ENCODE measurements around the gene EFCAB9. TPM values are rescaled to one million over a fixed set of nuclear protein-coding genes. Genes with fewer than 3 reads are reported as not detected.
A peak's percentile ranks its signal among the peaks of the same experiment; 100 is the strongest.

Gene EFCAB9
- total and polyA plus RNA-seq, 2 of the 8 experiments (the other 6 are each of a cell fraction or from before 2014, with no cell fraction given): not detected

- CTCF ChIA-PET (ENCODE audit: partially characterized antibody): interaction anchor here (0.6 kb wide), 1 partner anchor 87 kb away, joined by 3 read pairs; no protein-coding TSS in a partner anchor
Observed at GRCh38 chr5:172207511-172207910, 13.5 kb downstream of the EFCAB9 start.

More at GRCh38 chr5:172207511-172207910, 13.5 kb downstream of the EFCAB9 start:
- Histone ChIP-seq H2AFZ (ENCODE audit: low read length) (no peak overlapping the region), H3K79me1 (ENCODE audit: low read depth, low read length) (no peaks in the 10 kb centered on the region), H2AK5ac (ENCODE audit: low read depth, low read length) (no peak overlapping the region), H3K23me2 (ENCODE audit: low read depth, low read length) (no peaks in the 10 kb centered on the region), H4K5ac (ENCODE audit: insufficient read length, low read depth, low read length) (no peak overlapping the region), H3K27ac (ENCODE audit: low read depth, low read length) (no peak overlapping the region), H3K18ac (ENCODE audit: extremely low read depth, low read length) (no peak overlapping the region), H3K4me3 (ENCODE audit: extremely low read depth in 1 of 4, insufficient read depth in 2 of 4, low read depth in 3 of 4, low read length in 4 of 4) (no peak overlapping the region), H2BK20ac (ENCODE audit: low read length) (no peak overlapping the region), H4K8ac (ENCODE audit: extremely low read depth, insufficient read depth, low read length) (no peak overlapping the region), H3K4me1 (replicated peaks in 1 of 4; ENCODE audit: control insufficient read depth in 3 of 4, insufficient read depth in 4 of 4, low read length in 3 of 4) (no peaks in the 10 kb centered on the region), H3K56ac (replicated peaks; ENCODE audit: insufficient read length, low read depth, low read length) (no peak overlapping the region), H3K79me2 (ENCODE audit: control insufficient read depth in 1 of 2, insufficient read depth in 2 of 2, low read length in 2 of 2) (0 out of 4 replicates have a peak, but pooled peaks cover 0 to 2% of the 10 kb centered on the region in 2 experiments), H4K20me1 (replicated peaks in 1 of 2; ENCODE audit: control insufficient read depth in 1 of 2, insufficient read depth in 2 of 2, low read length in 2 of 2) (no peaks in the 10 kb centered on the region), H2BK120ac (replicated peaks; ENCODE audit: low read depth, low read length) (no peak overlapping the region), H3K9ac (replicated peaks in 1 of 4; ENCODE audit: extremely low read depth in 1 of 4, low read depth in 3 of 4, low read length in 3 of 4) (no peak overlapping the region), H3K27me3 (replicated peaks in 1 of 4; ENCODE audit: control insufficient read depth in 3 of 4, extremely low read depth in 1 of 4, insufficient read depth in 3 of 4, low read length in 3 of 4) (no peaks in the 10 kb centered on the region), H2BK12ac (ENCODE audit: low read depth, low read length) (no peak overlapping the region), H2BK15ac (ENCODE audit: low read length) (no peak overlapping the region), H3K14ac (ENCODE audit: insufficient read length) (no peak overlapping the region), H2BK5ac (ENCODE audit: low read depth, low read length) (no peak overlapping the region), H3K36me3 (ENCODE audit: control insufficient read depth in 2 of 4, insufficient read depth in 4 of 4, low read length in 3 of 4) (peaks cover 5 to 24% (median 14%) of the 10 kb centered on the region in 4 experiments; a peak in 7 of 8 replicates), H4K91ac (replicated peaks; ENCODE audit: insufficient read length, low read length) (no peak overlapping the region), H3K9me3 (ENCODE audit: insufficient read depth in 2 of 2, low read depth in 1 of 2, low read length in 1 of 2) (no peaks in the 10 kb centered on the region), H3K23ac (ENCODE audit: insufficient read length) (no peak overlapping the region), H3K4me2 (ENCODE audit: insufficient read depth in 1 of 2, low read depth in 2 of 2, low read length in 2 of 2) (no peak overlapping the region), H3K4ac (replicated peaks; ENCODE audit: insufficient read length, low read depth, low read length) (no peak overlapping the region)
- DNase-seq (ENCODE audit: low read depth in 1 of 2, low spot score in 2 of 2) (no peak), FAIRE-seq (peak; percentile 36)
- whole genome bisulfite sequencing, 2 experiments (ENCODE audit: extremely low coverage in 1 of 2, insufficient coverage in 1 of 2, insufficient read length in 1 of 2, insufficient replicate concordance in 2 of 2, low coverage in 1 of 2, low lambda C conversion rate in 2 of 2, missing lambda C conversion rate in 1 of 2): 93% methylated on average over 3 of the region's 3 CpGs; no CpG with 5 or more reads in 1 of the 2 experiments
- no peak for TF ChIP-seq POU5F1 (IDR thresholded peaks at IDR 0.05; ENCODE audit: low read depth, low read length)
- TF ChIP-seq TBP (IDR thresholded peaks at IDR 0.05; ENCODE audit: low read depth, low read length): no peak
- TF ChIP-seq, protein P1, sequence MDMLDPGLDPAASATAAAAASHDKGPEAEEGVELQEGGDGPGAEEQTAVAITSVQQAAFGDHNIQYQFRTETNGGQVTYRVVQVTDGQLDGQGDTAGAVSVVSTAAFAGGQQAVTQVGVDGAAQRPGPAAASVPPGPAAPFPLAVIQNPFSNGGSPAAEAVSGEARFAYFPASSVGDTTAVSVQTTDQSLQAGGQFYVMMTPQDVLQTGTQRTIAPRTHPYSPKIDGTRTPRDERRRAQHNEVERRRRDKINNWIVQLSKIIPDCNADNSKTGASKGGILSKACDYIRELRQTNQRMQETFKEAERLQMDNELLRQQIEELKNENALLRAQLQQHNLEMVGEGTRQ (IDR thresholded peaks at IDR 0.05; ENCODE audit: low read length): no peak
- no peak for TF ChIP-seq CBX5 (IDR thresholded peaks at IDR 0.05; ENCODE audit: low read depth, low read length)
- no peak for TF ChIP-seq POLR2A (IDR thresholded peaks at IDR 0.05; ENCODE audit: control extremely low read depth in 1 of 2, low read depth in 2 of 2, low read length in 2 of 2)
- TF ChIP-seq TAF7 (optimal IDR thresholded peaks at IDR 0.05; ENCODE audit: borderline replicate concordance, low read depth, low read length): no peak
- POLR2A ChIA-PET (ENCODE audit: partially characterized antibody): no interaction called here

All from H1 (cell line).